ENCODE results near the gene ITGB3BP.

ITGB3BP gene

GRCh38 chr1:63414691-63415365 lies 108.2 kb downstream of the ITGB3BP start:
- no peak for DNase-seq

GRCh38 chr1:63413394-63413793 lies 109.6 kb downstream of the ITGB3BP start:
- DNase-seq = no peak

- no peak for DNase-seq
Observed at GRCh38 chr1:63411066-63411465, 112.0 kb downstream of the ITGB3BP start.

- DNase-seq = no peak
Observed at GRCh38 chr1:63408331-63408730, 114.7 kb downstream of the ITGB3BP start.

- no peak for DNase-seq
Observed at GRCh38 chr1:63407002-63407401, 116.0 kb downstream of the ITGB3BP start.

GRCh38 chr1:63405987-63406386 lies 117.0 kb downstream of the ITGB3BP start:
- DNase-seq = no peak

- no peak for DNase-seq
Observed at GRCh38 chr1:63405021-63405420, 118.0 kb downstream of the ITGB3BP start.

- DNase-seq = no peak
Observed at GRCh38 chr1:63403386-63403785, 119.6 kb downstream of the ITGB3BP start.

- DNase-seq = no peak
Observed at GRCh38 chr1:63401945-63402344, 121.1 kb downstream of the ITGB3BP start.
